GM12872 (cell line): ENCODE measurements around the gene SPRR2F.

Experiments
- CTCF ChIP-seq: IDR thresholded peaks from 3 replicates; pipeline ENCODE4 v1.5.1; 2011; ENCODE audit warnings: low read depth, mild to moderate bottlenecking, low read length, moderate library complexity; ENCODE audit not compliant: insufficient read depth

SPRR2F gene

GRCh38 chr1:153099461-153100045, 13.8 kb downstream of the SPRR2F start:
- TF ChIP-seq CTCF: no peak

GRCh38 chr1:153095764-153096163, 17.6 kb downstream of the SPRR2F start:
- no peak for TF ChIP-seq CTCF

GRCh38 chr1:153094426-153094825, 18.9 kb downstream of the SPRR2F start, which contains the start of gene SPRR2E:
Gene SPRR2E (minus strand): TSS chr1:153094526. CDS start chr1:153093751, 775 bp downstream.
- no peak for TF ChIP-seq CTCF

GRCh38 chr1:153087652-153088051, 25.7 kb downstream of the SPRR2F start:
- no peak for TF ChIP-seq CTCF

GRCh38 chr1:153081736-153082135, 31.6 kb downstream of the SPRR2F start:
- TF ChIP-seq CTCF: no peak

- no peak for TF ChIP-seq CTCF
Observed at GRCh38 chr1:153072806-153073726, 40.2 kb downstream of the SPRR2F start.

- TF ChIP-seq CTCF: no peak
Observed at GRCh38 chr1:153071511-153071910, 41.8 kb downstream of the SPRR2F start, which contains the start of gene SPRR2B. Gene SPRR2B (minus strand): TSS chr1:153071611. CDS start chr1:153070839, 772 bp downstream.
